C4-2B (cell line): ENCODE data around the gene PTGER1.

ENCODE experiments used
- ZFX ChIP-seq: fragments of 450-650 bp; IDR thresholded peaks from 2 replicates; pipeline ENCODE4 v1.6.1; 2017
- TF ChIP-seq, protein P1 (sequence below): fragments of 450-650 bp; conservative IDR thresholded peaks from 2 replicates; pipeline ENCODE4 v1.5.1; 2017; ENCODE audit warnings: mild to moderate bottlenecking

DNA sequence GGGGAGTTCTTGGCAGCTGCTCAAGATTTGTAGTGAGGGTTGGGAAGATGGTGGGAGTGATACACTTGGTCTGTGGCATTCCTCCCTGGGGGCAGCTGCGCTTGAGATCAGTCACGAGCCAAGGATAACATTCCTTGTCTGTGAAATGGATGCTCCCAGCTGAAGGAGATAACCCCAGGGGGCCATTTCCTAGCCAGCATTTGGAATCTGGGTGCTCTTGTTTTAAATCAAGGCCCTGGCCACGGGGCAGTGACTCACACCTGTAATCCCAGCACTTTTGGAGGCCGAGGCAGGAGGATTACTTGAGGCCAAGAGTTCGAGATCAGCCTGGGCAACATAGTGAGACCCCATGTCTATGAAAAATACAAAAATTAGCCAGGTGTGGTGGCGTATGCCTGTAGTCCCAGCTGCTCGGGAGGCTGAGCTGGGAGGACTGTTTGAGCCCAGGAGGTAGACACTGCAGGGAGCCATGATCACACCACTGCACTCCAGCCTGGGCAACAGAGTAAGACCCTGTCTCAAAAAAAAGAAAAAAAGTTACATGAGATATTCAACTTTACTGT, 37.5 kb downstream of the PTGER1 start:
- TF ChIP-seq, protein P1, sequence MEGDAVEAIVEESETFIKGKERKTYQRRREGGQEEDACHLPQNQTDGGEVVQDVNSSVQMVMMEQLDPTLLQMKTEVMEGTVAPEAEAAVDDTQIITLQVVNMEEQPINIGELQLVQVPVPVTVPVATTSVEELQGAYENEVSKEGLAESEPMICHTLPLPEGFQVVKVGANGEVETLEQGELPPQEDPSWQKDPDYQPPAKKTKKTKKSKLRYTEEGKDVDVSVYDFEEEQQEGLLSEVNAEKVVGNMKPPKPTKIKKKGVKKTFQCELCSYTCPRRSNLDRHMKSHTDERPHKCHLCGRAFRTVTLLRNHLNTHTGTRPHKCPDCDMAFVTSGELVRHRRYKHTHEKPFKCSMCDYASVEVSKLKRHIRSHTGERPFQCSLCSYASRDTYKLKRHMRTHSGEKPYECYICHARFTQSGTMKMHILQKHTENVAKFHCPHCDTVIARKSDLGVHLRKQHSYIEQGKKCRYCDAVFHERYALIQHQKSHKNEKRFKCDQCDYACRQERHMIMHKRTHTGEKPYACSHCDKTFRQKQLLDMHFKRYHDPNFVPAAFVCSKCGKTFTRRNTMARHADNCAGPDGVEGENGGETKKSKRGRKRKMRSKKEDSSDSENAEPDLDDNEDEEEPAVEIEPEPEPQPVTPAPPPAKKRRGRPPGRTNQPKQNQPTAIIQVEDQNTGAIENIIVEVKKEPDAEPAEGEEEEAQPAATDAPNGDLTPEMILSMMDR, result no peak
- no peak for TF ChIP-seq ZFX
